Mesenchymal stem cell (in vitro differentiated cells and primary cell): ENCODE measurements around the gene RRP8.

ENCODE experiments used
- DNase-seq: peaks from one replicate; pipeline ENCODE4 v3.0.0-alpha.2; 2013
- H2AFZ ChIP-seq: one replicate; pipeline ENCODE4 v1.6.1; 2013; ENCODE audit warnings: low read depth, mild to moderate bottlenecking, control low read depth, inconsistent platforms, low read length, moderate library complexity
- H2AK5ac ChIP-seq: 2 replicates; pipeline ENCODE4 v1.6.1; 2013; ENCODE audit warnings: low read length, moderate library complexity, mild to moderate bottlenecking, inconsistent platforms; ENCODE audit not compliant: severe bottlenecking
- H2BK120ac ChIP-seq: one replicate; pipeline ENCODE4 v1.6.1; 2013; ENCODE audit warnings: low read depth, mild to moderate bottlenecking, inconsistent platforms, low read length, moderate library complexity
- H2BK12ac ChIP-seq, 2 experiments: one replicate each; pipeline ENCODE4 v1.6.1; 2013; ENCODE audit warnings: inconsistent platforms in 2 of 2, low read length in 2 of 2, mild to moderate bottlenecking in 2 of 2, moderate library complexity in 2 of 2, control low read depth in 1 of 2
- H2BK15ac ChIP-seq: one replicate; pipeline ENCODE4 v1.6.1; 2013; ENCODE audit warnings: mild to moderate bottlenecking, low read depth, inconsistent platforms; ENCODE audit not compliant: poor library complexity, severe bottlenecking
- H2BK5ac ChIP-seq: 2 replicates; pipeline ENCODE4 v1.6.1; 2013; ENCODE audit warnings: low read depth, mild to moderate bottlenecking, low read length, control low read depth, inconsistent platforms; ENCODE audit not compliant: poor library complexity, severe bottlenecking
- H3K14ac ChIP-seq, 2 experiments: one replicate each; pipeline ENCODE4 v1.6.1; 2013; ENCODE audit warnings: inconsistent platforms in 2 of 2, low read length in 2 of 2, control low read depth in 1 of 2, mild to moderate bottlenecking in 1 of 2, moderate library complexity in 1 of 2
- H3K18ac ChIP-seq, 2 experiments: one replicate each; pipeline ENCODE4 v1.6.1; 2013; ENCODE audit warnings: inconsistent platforms in 2 of 2, low read length in 2 of 2, control low read depth in 1 of 2, low read depth in 1 of 2, mild to moderate bottlenecking in 1 of 2
- H3K23ac ChIP-seq, 2 experiments: one replicate each; pipeline ENCODE4 v1.6.1; 2013; ENCODE audit warnings: inconsistent platforms in 2 of 2, low read length in 2 of 2, mild to moderate bottlenecking in 2 of 2, moderate library complexity in 2 of 2, control low read depth in 1 of 2
- H3K27ac ChIP-seq: 2 replicates; pipeline ENCODE4 v1.5.1; 2013; ENCODE audit warnings: mild to moderate bottlenecking, moderate library complexity, low read length, control low read depth, inconsistent platforms; ENCODE audit not compliant: poor library complexity, severe bottlenecking
- H3K27me3 ChIP-seq, 2 experiments: 2 replicates each; pipeline versions ENCODE4 v1.6.1 to v1.7.0; 2013; ENCODE audit warnings: low read length in 2 of 2, mild to moderate bottlenecking in 2 of 2, moderate library complexity in 2 of 2, control low read depth in 1 of 2, inconsistent platforms in 1 of 2; ENCODE audit not compliant: control insufficient read depth in 1 of 2, insufficient read depth in 1 of 2
- H3K36me3 ChIP-seq, 2 experiments: 2 replicates each; pipeline versions ENCODE4 v1.6.1 to v1.7.0; 2013; ENCODE audit warnings: low read length in 2 of 2, control low read depth in 1 of 2, inconsistent platforms in 1 of 2, low read depth in 1 of 2, mild to moderate bottlenecking in 1 of 2; ENCODE audit not compliant: insufficient read depth in 2 of 2, control insufficient read depth in 1 of 2
- H3K4ac ChIP-seq, 2 experiments: one replicate each; pipeline ENCODE4 v1.6.1; 2013; ENCODE audit warnings: inconsistent platforms in 2 of 2, low read length in 2 of 2, mild to moderate bottlenecking in 2 of 2, moderate library complexity in 2 of 2, control low read depth in 1 of 2, low read depth in 1 of 2
- H3K4me1 ChIP-seq: 2 replicates; pipeline ENCODE4 v1.6.1; 2013; ENCODE audit warnings: low read depth, low read length, control low read depth; ENCODE audit not compliant: control insufficient read depth, insufficient read depth
- H3K4me2 ChIP-seq: 2 replicates; pipeline ENCODE4 v1.6.1; 2013; ENCODE audit warnings: low read length, mild to moderate bottlenecking, inconsistent platforms; ENCODE audit not compliant: poor library complexity, severe bottlenecking
- H3K4me3 ChIP-seq, 2 experiments: 2 replicates each; pipeline versions ENCODE4 v1.5.1 to v1.7.0; 2013; ENCODE audit warnings: low read length in 2 of 2, mild to moderate bottlenecking in 2 of 2, control low read depth in 1 of 2, low read depth in 1 of 2; ENCODE audit not compliant: insufficient read depth in 1 of 2
- H3K79me1 ChIP-seq: replicated peaks from 2 replicates; pipeline ENCODE4 v1.6.1; 2013; ENCODE audit warnings: mild to moderate bottlenecking, control low read depth, low read length, inconsistent platforms; ENCODE audit not compliant: poor library complexity, severe bottlenecking
- H3K9ac ChIP-seq: 2 replicates; pipeline ENCODE4 v1.7.0; 2013; ENCODE audit warnings: mild to moderate bottlenecking, low read length, moderate library complexity
- H3K9me3 ChIP-seq: 2 replicates; pipeline ENCODE4 v1.7.0; 2013; ENCODE audit warnings: mild to moderate bottlenecking, low read length; ENCODE audit not compliant: control insufficient read depth
- H4K8ac ChIP-seq: one replicate; pipeline ENCODE4 v1.6.1; 2013; ENCODE audit warnings: inconsistent platforms, mild to moderate bottlenecking, low read length, moderate library complexity
- H4K91ac ChIP-seq: one replicate; pipeline ENCODE4 v1.6.1; 2013; ENCODE audit warnings: mild to moderate bottlenecking, low read length, inconsistent platforms
- WGBS: methylation state at CpG from one replicate; pipeline ENCODE4 v1.1.7; 2013; ENCODE audit warnings: mixed read lengths; 5-methylcytosine and 5-hydroxymethylcytosine counted together

The RRP8 gene

GRCh38 chr11:6626971-6627761, 23.8 kb upstream of the RRP8 start:
- no peak for DNase-seq
- 98% methylated on average over 19 of the region's 19 CpGs for WGBS
- Histone ChIP-seq H3K79me1 (no peaks in the 10 kb centered on the region), H3K23ac (no peak overlapping the region), H2BK120ac (no peak overlapping the region), H3K9ac (no peak overlapping the region), H3K14ac (no peak overlapping the region), H3K4me1 (no peaks in the 10 kb centered on the region), H2BK12ac (no peak overlapping the region), H2AK5ac (no peak overlapping the region), H3K27me3 (peaks cover 0 to 22% of the 10 kb centered on the region in 2 experiments), H2AFZ (no peak overlapping the region), H3K36me3 (peaks cover 7 to 59% of the 10 kb centered on the region in 2 experiments), H4K8ac (no peak overlapping the region), H3K18ac (no peak overlapping the region), H2BK15ac (no peak overlapping the region), H2BK5ac (no peak overlapping the region), H3K27ac (no peak overlapping the region), H3K4me3 (no peak overlapping the region), H4K91ac (no peak overlapping the region), H3K4ac (no peak overlapping the region), H3K4me2 (no peak overlapping the region), H3K9me3 (no peaks in the 10 kb centered on the region)

GRCh38 chr11:6625832-6626420, 22.5 kb upstream of the RRP8 start:
- no peak overlapping the region for H2BK5ac ChIP-seq
- WGBS, result 96% methylated on average over 17 of the region's 17 CpGs
- no peak for DNase-seq

GRCh38 chr11:6625156-6625831, 21.9 kb upstream of the RRP8 start:
- Histone ChIP-seq H2BK15ac (no peak overlapping the region), H3K79me1 (no peaks in the 10 kb centered on the region), H4K91ac (no peak overlapping the region), H3K27ac (no peak overlapping the region), H2BK5ac (no peak overlapping the region), H3K18ac (no peak overlapping the region), H2AFZ (no peak overlapping the region), H3K14ac (no peak overlapping the region), H3K36me3 (peaks cover 7 to 49% of the 10 kb centered on the region in 2 experiments), H3K4me3 (no peak overlapping the region), H4K8ac (no peak overlapping the region), H2AK5ac (no peak overlapping the region), H2BK120ac (no peak overlapping the region), H2BK12ac (no peak overlapping the region), H3K9me3 (no peaks in the 10 kb centered on the region), H3K4ac (no peak overlapping the region), H3K9ac (no peak overlapping the region), H3K4me1 (no peaks in the 10 kb centered on the region), H3K4me2 (no peak overlapping the region), H3K23ac (no peak overlapping the region), H3K27me3 (peaks cover 0 to 26% of the 10 kb centered on the region in 2 experiments)
- DNase-seq, result no peak
- 96% methylated on average over 12 of the region's 12 CpGs for WGBS

More at GRCh38 chr11:6625832-6626420, 22.5 kb upstream of the RRP8 start:
- H2BK120ac ChIP-seq, result no peak overlapping the region
- H3K27me3 ChIP-seq, result peaks cover 0 to 26% of the 10 kb centered on the region in 2 experiments
- H3K4me2 ChIP-seq, result no peak overlapping the region
- no peaks in the 10 kb centered on the region for H3K79me1 ChIP-seq
- H3K4me3 ChIP-seq, result no peak overlapping the region
- H3K9ac ChIP-seq, result no peak overlapping the region
- H4K8ac ChIP-seq, result no peak overlapping the region
- H3K9me3 ChIP-seq, result no peaks in the 10 kb centered on the region
- H4K91ac ChIP-seq, result no peak overlapping the region
- H3K18ac ChIP-seq, result no peak overlapping the region
- H3K4ac ChIP-seq, result no peak overlapping the region
- peaks cover 7 to 52% of the 10 kb centered on the region in 2 experiments for H3K36me3 ChIP-seq
- no peak overlapping the region for H3K27ac ChIP-seq
- H2AK5ac ChIP-seq, result no peak overlapping the region
- H2AFZ ChIP-seq, result no peak overlapping the region
- no peak overlapping the region for H2BK15ac ChIP-seq
- no peak overlapping the region for H3K14ac ChIP-seq
- H3K4me1 ChIP-seq, result no peaks in the 10 kb centered on the region
- no peak overlapping the region for H2BK12ac ChIP-seq
- H3K23ac ChIP-seq, result no peak overlapping the region
